ENCODE measurements around the gene SEPTIN10. TPM values are rescaled to one million over a fixed set of nuclear protein-coding genes. Genes with fewer than 3 reads are reported as not detected.

The SEPTIN10 gene
- total RNA-seq, 1 donor from 2014 or later: 76.7 TPM

GRCh38 chr2:109555346-109555900 is 58.3 kb downstream of the SEPTIN10 start:
- no peak for TF ChIP-seq CTCF (conservative IDR thresholded peaks at IDR 0.05)
- Mint-ChIP-seq H3K9me3 (no peaks in the 10 kb centered on the region), H3K4me1 (ENCODE audit: unreplicated experiment) (peaks cover 9% of the 10 kb centered on the region), H3K4me3 (no peak overlapping the region), H3K36me3 (peaks cover 42% of the 10 kb centered on the region), H3K27ac (no peak overlapping the region), H3K27me3 (no peaks in the 10 kb centered on the region)
- DNase-seq (ENCODE audit: extremely low spot score, unreplicated experiment): no peak

- Mint-ChIP-seq H3K4me3 (no peak overlapping the region), H3K27me3 (no peaks in the 10 kb centered on the region), H3K9me3 (no peaks in the 10 kb centered on the region), H3K4me1 (ENCODE audit: unreplicated experiment) (peaks cover 9% of the 10 kb centered on the region), H3K36me3 (peaks cover 38% of the 10 kb centered on the region), H3K27ac (no peak overlapping the region)
- no peak for TF ChIP-seq CTCF (conservative IDR thresholded peaks at IDR 0.05)
- no peak for DNase-seq (ENCODE audit: extremely low spot score, unreplicated experiment)
Observed at GRCh38 chr2:109554758-109555157, 59.0 kb downstream of the SEPTIN10 start.

GRCh38 chr2:109549016-109549590 is 64.7 kb downstream of the SEPTIN10 start:
- Mint-ChIP-seq H3K4me1 (ENCODE audit: unreplicated experiment) (peaks cover 6% of the 10 kb centered on the region), H3K27ac (no peak overlapping the region), H3K36me3 (peaks cover 29% of the 10 kb centered on the region), H3K9me3 (no peaks in the 10 kb centered on the region), H3K27me3 (no peaks in the 10 kb centered on the region), H3K4me3 (no peak overlapping the region)
- no peak for DNase-seq (ENCODE audit: extremely low spot score, unreplicated experiment)
- TF ChIP-seq CTCF (conservative IDR thresholded peaks at IDR 0.05): no peak

- Mint-ChIP-seq H3K36me3 (peaks cover 23% of the 10 kb centered on the region), H3K27me3 (no peaks in the 10 kb centered on the region), H3K9me3 (no peaks in the 10 kb centered on the region), H3K27ac (no peak overlapping the region), H3K4me3 (no peak overlapping the region), H3K4me1 (ENCODE audit: unreplicated experiment) (peaks cover 6% of the 10 kb centered on the region)
- DNase-seq (ENCODE audit: extremely low spot score, unreplicated experiment): no peak
- peak; percentile 61 for TF ChIP-seq CTCF (conservative IDR thresholded peaks at IDR 0.05)
Observed at GRCh38 chr2:109547280-109547679, 66.5 kb downstream of the SEPTIN10 start.

GRCh38 chr2:109545828-109546713 is 67.7 kb downstream of the SEPTIN10 start:
- Mint-ChIP-seq H3K36me3 (peaks cover 15% of the 10 kb centered on the region), H3K27me3 (no peaks in the 10 kb centered on the region), H3K27ac (no peak overlapping the region), H3K4me3 (no peak overlapping the region), H3K9me3 (no peaks in the 10 kb centered on the region), H3K4me1 (ENCODE audit: unreplicated experiment) (peaks cover 6% of the 10 kb centered on the region)
- no peak for DNase-seq (ENCODE audit: extremely low spot score, unreplicated experiment)
- TF ChIP-seq CTCF (conservative IDR thresholded peaks at IDR 0.05): peak; percentile 95

Measured in type B pancreatic cell (in vitro differentiated cells).